Activated naive CD8-positive, alpha-beta T cell treated with anti-CD3 and anti-CD28 coated beads, Interleukin-2, amount 50 U/mL, for 16 hours (primary cell): ENCODE data around the gene HOXB6.

Experiments
- DNase-seq: peaks from one replicate; pipeline ENCODE4 v3.0.0-alpha.2; 2020; ENCODE audit warnings: low read depth, low spot score

The HOXB6 gene

DNA sequence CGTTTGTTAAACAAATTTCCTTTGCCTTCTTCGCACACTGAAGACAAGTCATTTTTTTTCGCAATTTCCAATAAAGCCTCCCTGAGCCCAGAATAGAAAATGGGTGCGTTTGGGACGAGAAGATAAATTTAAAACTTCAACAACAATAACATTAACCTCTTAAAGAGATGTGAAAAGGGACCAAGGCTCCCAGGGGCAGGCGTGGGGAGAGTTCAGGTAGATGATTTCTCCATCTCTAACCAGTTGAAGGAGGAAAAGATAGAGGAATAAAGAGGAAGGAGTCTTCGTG lies 25.4 kb downstream of the HOXB6 start:
- DNase-seq = no peak

- DNase-seq = no peak
Measured at GRCh38 chr17:48578616-48579470, 25.9 kb downstream of the HOXB6 start.

- peak; percentile 16 for DNase-seq
Measured at GRCh38 chr17:48577946-48578615, 26.7 kb downstream of the HOXB6 start, which contains the start of gene HOXB4. Gene HOXB4 (minus strand): TSS chr17:48578350. CDS start chr17:48578319, 31 bp downstream.

GRCh38 chr17:48577330-48577945 lies 27.3 kb downstream of the HOXB6 start:
- no peak for DNase-seq

- no peak for DNase-seq
Measured at GRCh38 chr17:48576479-48577309, 28.1 kb downstream of the HOXB6 start.

DNA sequence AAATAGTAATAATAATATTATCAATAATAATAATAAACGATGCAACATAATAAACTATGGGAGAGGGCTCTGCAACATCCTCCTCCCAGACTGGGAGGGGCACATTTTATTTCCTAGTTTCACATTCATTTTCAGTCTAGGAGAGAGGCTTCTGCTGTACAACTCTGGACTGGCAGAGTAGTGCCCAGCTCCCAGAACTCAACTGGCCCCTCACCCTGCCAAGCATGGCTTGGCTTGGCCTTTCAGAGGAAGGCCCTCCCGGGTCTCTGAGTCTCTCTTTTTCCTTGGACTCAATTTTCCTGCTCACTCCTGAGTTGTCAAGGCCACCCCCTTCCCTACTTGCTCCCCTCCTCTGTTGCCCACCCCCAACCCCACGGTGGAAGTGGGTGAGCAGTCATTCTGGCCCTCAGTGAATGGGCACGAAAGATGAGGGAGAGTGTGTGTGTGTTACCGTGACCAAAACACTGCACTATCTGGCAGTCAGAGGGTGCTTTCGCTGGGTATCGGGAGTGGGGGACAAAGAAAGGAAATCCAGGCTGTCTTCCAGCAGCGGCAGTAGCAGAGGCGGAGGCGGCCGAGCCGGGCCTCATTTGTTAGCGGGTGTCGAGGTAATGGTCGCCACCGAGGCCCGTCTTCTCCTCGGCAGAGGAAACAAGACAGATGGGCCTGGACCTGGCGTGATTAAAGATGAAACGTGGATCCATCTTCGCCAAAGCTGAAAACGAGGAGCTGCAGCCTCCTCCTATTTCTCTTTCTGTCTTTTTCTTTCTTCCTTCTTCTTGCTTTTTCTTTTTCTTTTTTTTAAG lies 28.9 kb downstream of the HOXB6 start:
- DNase-seq = no peak

DNA sequence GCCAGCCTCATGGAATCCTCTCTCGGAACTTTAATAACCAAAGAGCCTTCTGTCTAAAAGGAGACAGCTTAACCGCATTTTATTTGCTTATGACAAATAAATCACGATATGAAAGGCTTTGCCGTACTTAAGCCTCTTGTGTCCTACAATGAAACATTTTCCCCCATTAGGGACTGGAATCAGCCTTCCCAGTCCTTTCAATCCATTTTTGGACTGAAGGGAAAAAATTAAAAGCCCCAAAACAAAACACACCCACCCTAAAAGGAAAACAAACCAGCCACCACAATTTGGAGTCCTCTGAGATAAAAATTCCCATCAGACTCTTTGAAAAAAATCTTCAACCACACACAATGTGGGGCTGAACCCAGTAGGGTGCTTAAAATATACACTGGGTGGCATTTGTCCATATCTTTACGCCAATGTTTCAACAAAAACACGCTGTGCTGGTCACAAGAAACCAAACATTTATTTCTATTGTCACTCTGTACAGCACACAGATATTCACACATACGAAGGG lies 29.7 kb downstream of the HOXB6 start:
- no peak for DNase-seq

- DNase-seq = no peak
Measured at GRCh38 chr17:48574505-48575065, 30.2 kb downstream of the HOXB6 start.

- DNase-seq = no peak
Measured at GRCh38 chr17:48571826-48572417, 32.9 kb downstream of the HOXB6 start.

GRCh38 chr17:48571024-48571818 lies 33.6 kb downstream of the HOXB6 start:
- no peak for DNase-seq

DNA sequence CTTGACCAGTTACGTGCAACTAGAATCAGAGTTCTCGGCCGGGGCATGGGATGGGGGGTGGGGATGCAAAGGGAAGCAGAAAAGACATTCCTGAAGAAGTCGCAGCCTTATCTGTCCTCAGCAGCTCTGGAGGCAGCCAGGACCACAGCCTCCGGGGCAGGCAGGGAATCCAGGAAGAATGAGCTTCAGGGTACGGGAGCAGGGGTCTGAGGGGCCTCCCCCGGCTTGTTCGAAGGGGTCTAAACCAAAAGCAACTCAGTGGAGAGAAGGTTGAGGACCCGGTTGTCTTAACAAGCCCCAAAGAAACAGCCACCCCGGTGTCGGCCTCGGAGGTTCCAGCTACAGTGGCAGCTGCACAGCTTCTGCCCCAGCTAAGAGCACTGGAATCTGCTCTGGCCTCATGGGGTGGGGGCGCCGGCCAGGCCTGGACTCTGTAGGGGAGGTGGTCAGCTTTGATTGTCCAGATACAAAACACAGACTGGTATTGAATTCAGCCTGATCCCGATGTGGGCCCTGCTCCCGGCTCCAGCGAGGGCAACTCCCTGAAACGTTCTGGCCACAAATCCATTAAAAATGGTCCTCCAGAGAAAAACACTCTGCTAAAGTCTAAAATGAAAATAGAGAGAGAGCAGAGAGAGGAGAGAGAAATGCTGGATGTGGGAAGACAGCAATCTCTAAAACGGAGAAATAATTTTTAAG lies 34.3 kb downstream of the HOXB6 start:
- DNase-seq = no peak

DNA sequence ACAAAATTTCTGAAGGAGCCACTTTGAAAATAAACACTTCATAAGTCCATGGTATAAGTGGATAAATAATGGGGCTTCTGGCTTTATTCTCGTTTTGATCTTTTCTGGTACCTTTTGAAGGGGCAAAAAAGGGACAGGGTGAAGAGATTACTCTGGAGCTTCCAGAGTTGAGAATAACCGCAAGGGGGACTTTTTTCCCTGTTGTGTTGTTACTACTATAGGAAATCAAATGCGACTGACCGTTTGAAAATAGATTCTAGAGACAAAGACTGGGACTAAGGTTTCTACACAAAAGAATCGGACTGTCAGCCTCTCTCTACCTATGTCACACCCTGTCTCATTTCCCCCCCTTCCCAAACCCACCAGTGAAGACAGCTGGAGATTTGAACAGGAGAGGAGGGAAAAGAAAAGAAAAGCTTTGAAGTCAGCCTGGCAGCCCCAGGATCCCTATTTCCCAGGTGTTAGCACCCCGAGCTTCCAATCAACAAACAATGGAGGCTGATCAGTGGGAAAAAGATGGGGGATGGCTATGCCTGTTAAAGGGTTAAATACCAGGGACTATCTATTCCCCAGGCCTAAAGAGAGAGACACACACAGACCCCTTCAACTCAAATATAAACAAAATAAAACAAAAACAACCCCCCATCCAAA lies 35.0 kb downstream of the HOXB6 start:
- DNase-seq = no peak

DNA sequence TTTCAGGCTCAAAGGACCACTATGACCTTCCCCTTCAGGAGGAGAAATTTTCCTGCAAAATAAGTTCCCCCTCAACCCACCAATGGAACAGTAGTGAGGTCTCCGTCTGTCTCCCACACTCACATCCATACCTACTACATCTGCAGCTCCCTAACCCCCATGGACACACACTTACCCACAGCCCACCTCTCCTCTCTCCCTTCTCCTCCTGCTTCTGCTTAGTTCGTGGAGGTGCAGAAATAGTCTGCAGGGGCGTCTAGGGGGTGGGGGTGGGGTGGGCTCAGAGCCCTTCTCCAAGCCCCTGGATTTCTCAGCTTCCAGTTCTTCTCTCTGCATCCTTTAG lies 35.6 kb downstream of the HOXB6 start:
- no peak for DNase-seq

DNA sequence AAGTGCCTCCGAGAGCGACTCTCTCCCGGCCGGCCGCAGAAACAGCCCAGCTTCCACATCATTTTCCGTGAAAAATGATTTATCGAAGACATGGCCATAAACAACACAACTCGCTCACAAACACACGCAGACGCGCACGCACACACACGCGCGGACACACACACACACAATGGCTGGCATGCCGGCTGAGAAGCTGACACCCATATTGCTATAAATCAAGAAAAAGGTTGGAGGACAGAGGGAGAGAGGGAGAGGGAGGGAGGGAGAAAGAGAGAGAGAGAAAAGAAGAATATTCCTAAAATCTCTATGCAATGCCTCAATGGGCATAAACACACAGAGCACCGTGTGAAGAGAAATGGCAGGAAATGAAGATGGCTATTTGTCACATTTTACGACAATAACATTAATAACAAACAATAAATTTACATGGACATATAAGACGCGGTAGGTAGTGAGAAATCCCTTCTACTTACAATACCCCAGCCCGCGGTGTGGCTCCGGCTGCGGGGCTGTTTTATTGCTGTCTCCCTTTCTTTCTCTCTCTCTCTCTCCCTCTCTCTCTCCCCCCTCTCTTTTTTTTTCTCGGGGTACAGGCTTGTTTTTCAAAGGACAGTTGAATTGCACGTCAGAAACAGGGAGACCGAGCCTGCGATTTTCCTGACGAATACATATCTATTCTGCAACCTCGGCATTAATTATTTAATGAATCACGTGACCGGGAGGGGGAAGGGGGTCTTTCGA lies 36.1 kb downstream of the HOXB6 start:
- no peak for DNase-seq

GRCh38 chr17:48567646-48568354 lies 37.0 kb downstream of the HOXB6 start:
- DNase-seq = no peak

GRCh38 chr17:48567209-48567608 lies 37.6 kb downstream of the HOXB6 start:
- no peak for DNase-seq

DNA sequence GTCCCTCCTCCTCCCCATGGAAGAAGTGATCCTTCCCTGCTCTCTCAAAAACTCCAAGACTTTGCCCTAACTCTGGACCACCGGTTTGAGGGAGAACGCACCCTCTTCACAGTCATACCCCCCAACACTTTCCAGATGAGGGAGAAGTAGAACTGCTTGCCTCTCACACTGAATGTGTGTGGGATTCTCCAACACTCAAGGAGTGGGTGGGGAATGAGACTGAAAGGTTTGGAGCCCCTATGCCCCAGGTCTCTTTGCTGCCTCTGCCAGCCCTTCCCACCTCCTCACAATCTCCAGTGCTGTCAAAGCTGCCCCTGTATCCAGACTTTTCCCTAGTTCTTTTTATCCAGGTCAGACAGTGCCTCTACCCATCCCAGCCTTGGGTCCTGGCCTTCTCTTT lies 38.1 kb downstream of the HOXB6 start:
- no peak for DNase-seq
